HepG2 (cell line): ENCODE results near the gene SHBG. TPM values are rescaled to one million over a fixed set of nuclear protein-coding genes. Genes with fewer than 3 reads are reported as not detected.

ENCODE experiments used
- AGO2 ChIP-seq: fragments of 200-400 bp; formaldehyde crosslinking; optimal IDR thresholded peaks from 2 replicates; pipeline ENCODE3; 2017; ENCODE audit warnings: mild to moderate bottlenecking, low read depth, low read length, moderate library complexity
- ASH2L ChIP-seq: fragments of 300-600, 200-600 bp; sonication (generic); IDR thresholded peaks from 2 replicates; pipeline ENCODE4 v1.7.0; 2017; ENCODE audit warnings: low read depth, mild to moderate bottlenecking, moderate library complexity, mixed read lengths, low read length; ENCODE audit not compliant: insufficient read length
- ATF7 ChIP-seq, 2 experiments: fragments of 450-650 bp in 1 of 2; sonication (generic) in 1 of 2; formaldehyde crosslinking in 1 of 2; IDR thresholded peaks; 2 replicates each; pipeline versions ENCODE4 v1.4.0 to v1.6.1; 2016 to 2020; ENCODE audit warnings: antibody characterized with exemption in 1 of 2, mild to moderate bottlenecking in 1 of 2, missing genetic modification reagents in 1 of 2
- DNMT3B ChIP-seq: conservative IDR thresholded peaks from 2 replicates; pipeline ENCODE4 v1.6.1; 2016; ENCODE audit warnings: missing biosample characterization, control low read depth
- MTA3 ChIP-seq: sonication (generic); formaldehyde crosslinking; IDR thresholded peaks from 2 replicates; pipeline ENCODE4 v1.4.0; 2020; ENCODE audit warnings: missing genetic modification reagents
- MTF1 ChIP-seq: sonication (generic); formaldehyde crosslinking; IDR thresholded peaks from 2 replicates; pipeline ENCODE4 v1.5.0; 2020; ENCODE audit warnings: missing genetic modification reagents
- NR0B2 ChIP-seq: sonication (generic); formaldehyde crosslinking; IDR thresholded peaks from 2 replicates; pipeline ENCODE4 v1.4.0; 2020; ENCODE audit warnings: mild to moderate bottlenecking, missing genetic modification reagents
- PHF20 ChIP-seq: sonication (generic); formaldehyde crosslinking; IDR thresholded peaks from 2 replicates; pipeline ENCODE4 v1.5.0; 2020; ENCODE audit warnings: mild to moderate bottlenecking, missing genetic modification reagents
- REST ChIP-seq, 2 experiments: IDR thresholded peaks; 2 replicates each; pipeline ENCODE4 v1.6.1; 2011 to 2012; ENCODE audit warnings: low read length in 2 of 2, borderline replicate concordance in 1 of 2, low read depth in 1 of 2, mild to moderate bottlenecking in 1 of 2, moderate library complexity in 1 of 2
- SIX4 ChIP-seq: sonication (generic); formaldehyde crosslinking; IDR thresholded peaks from 2 replicates; pipeline ENCODE4 v1.4.0; 2020; ENCODE audit warnings: missing genetic modification reagents
- TBX3 ChIP-seq: fragments of 450-650 bp; IDR thresholded peaks from 2 replicates; pipeline ENCODE4 v1.6.1; 2017; ENCODE audit warnings: antibody characterized with exemption, mild to moderate bottlenecking, inconsistent platforms, borderline replicate concordance
- TCF7 ChIP-seq: sonication (generic); IDR thresholded peaks from 2 replicates; pipeline ENCODE4 v1.6.1; 2016; ENCODE audit warnings: antibody characterized with exemption, low read depth
- ZC3H4 ChIP-seq: sonication (generic); formaldehyde crosslinking; IDR thresholded peaks from 2 replicates; pipeline ENCODE4 v1.4.0; 2020; ENCODE audit warnings: missing genetic modification reagents, borderline replicate concordance
- ZNF234 ChIP-seq: sonication (generic); formaldehyde crosslinking; conservative IDR thresholded peaks from 2 replicates; pipeline ENCODE4 v1.5.1; 2020; ENCODE audit warnings: mild to moderate bottlenecking, missing genetic modification reagents
- ZNF275 ChIP-seq: sonication (generic); formaldehyde crosslinking; IDR thresholded peaks from 2 replicates; pipeline ENCODE4 v1.8.0; 2022; ENCODE audit warnings: missing genetic modification reagents, mild to moderate bottlenecking, inconsistent platforms, borderline replicate concordance
- ZNF281 ChIP-seq: sonication (generic); formaldehyde crosslinking; IDR thresholded peaks from 2 replicates; pipeline ENCODE4 v1.4.0; 2020; ENCODE audit warnings: missing genetic modification reagents, borderline replicate concordance
- ZNF619 ChIP-seq: sonication (generic); formaldehyde crosslinking; IDR thresholded peaks from 2 replicates; pipeline ENCODE4 v1.4.0; 2020; ENCODE audit warnings: mild to moderate bottlenecking, missing genetic modification reagents
- ZSCAN31 ChIP-seq: sonication (generic); formaldehyde crosslinking; IDR thresholded peaks from 2 replicates; pipeline ENCODE4 v1.5.0; 2020; ENCODE audit warnings: low read depth, mild to moderate bottlenecking, missing genetic modification reagents
- polyA plus RNA-seq, 8 experiments: library from polyadenylated mRNA; depleted of rRNA in 3 of 8; stranded (reverse) in 7 of 8; unstranded in 1 of 8; fragments of >200 nt; fragmentation: Illumina TruSeq in 4 of 8; extraction: Trizol in 4 of 8; gene quantifications; 2 replicates each; pipeline versions ENCODE4 v1.2.1 to v1.2.3, GENCODE V29; 2011 to 2016; ENCODE audit warnings: low read depth in 4 of 8, missing spikeins in 1 of 8, mixed read lengths in 1 of 8; ENCODE audit not compliant: insufficient read depth in 1 of 8
- total RNA-seq, 5 experiments: library from RNA; depleted of rRNA; stranded (reverse); fragments of >200 nt; fragmentation: Illumina TruSeq; extraction: Trizol; gene quantifications; 2 replicates each; pipeline ENCODE4 v1.2.3, GENCODE V29; 2016; ENCODE audit warnings: low read depth in 1 of 5

Gene SHBG
- total and polyA plus RNA-seq, 2 of the 13 experiments (the other 11 are each of a cell fraction or from before 2014, with no cell fraction given) = 4.0 to 6.1 TPM

GRCh38 chr17:7583253-7584109 is 46.5 kb upstream of the SHBG start, which contains the start of gene MPDU1 (continued):
- TF ChIP-seq TBX3 = no peak
- TF ChIP-seq ZNF619 (CRISPR knock-in tag) = no peak
- TF ChIP-seq PHF20 (CRISPR knock-in tag) = peak; percentile 88
- TF ChIP-seq ZNF281 (CRISPR knock-in tag) = no peak; the same call in 1 of the 2 replicates
- TF ChIP-seq ZNF234 = no peak
- TF ChIP-seq ATF7 (IDR thresholded peaks at IDR 0.05) = no peak
- no peak for TF ChIP-seq ATF7 (CRISPR knock-in tag; IDR thresholded peaks at IDR 0.05)
- TF ChIP-seq ZC3H4 (CRISPR knock-in tag) = no peak; the same call in 1 of the 2 replicates
- TF ChIP-seq TCF7 = no peak
- TF ChIP-seq SIX4 (CRISPR knock-in tag) = no peak
- TF ChIP-seq ASH2L = peak; percentile 87
- peak; percentile 74; the same call in 1 of the 2 replicates for TF ChIP-seq ZNF275 (CRISPR knock-in tag)
- TF ChIP-seq ZSCAN31 = peak; percentile 27; the same call in 1 of the 2 replicates
- peak in 1 of 2 experiments; percentile 78; a peak in 2 of 4 replicates for TF ChIP-seq REST (IDR thresholded peaks at IDR 0.05; ENCODE audit: borderline replicate concordance in 1 of 2, low read depth in 1 of 2, low read length in 2 of 2)
- TF ChIP-seq AGO2 = peak; percentile 77
- TF ChIP-seq MTA3 (CRISPR knock-in tag) = no peak
- TF ChIP-seq MTF1 (CRISPR knock-in tag) = no peak
- TF ChIP-seq DNMT3B = no peak
- no peak for TF ChIP-seq NR0B2 (CRISPR knock-in tag)
